GM20431 (cell line): ENCODE data around the gene RHEB.

Experiments
- in situ Hi-C: fragments of 300-500 bp; cut with MseI, MboI; formaldehyde crosslinking; loops from one replicate; pipeline ENCODE4 v1.15.0; 2020; ENCODE audit warnings: low sequenced_read_pairs; ENCODE audit not compliant: unreplicated experiment

The RHEB gene

DNA sequence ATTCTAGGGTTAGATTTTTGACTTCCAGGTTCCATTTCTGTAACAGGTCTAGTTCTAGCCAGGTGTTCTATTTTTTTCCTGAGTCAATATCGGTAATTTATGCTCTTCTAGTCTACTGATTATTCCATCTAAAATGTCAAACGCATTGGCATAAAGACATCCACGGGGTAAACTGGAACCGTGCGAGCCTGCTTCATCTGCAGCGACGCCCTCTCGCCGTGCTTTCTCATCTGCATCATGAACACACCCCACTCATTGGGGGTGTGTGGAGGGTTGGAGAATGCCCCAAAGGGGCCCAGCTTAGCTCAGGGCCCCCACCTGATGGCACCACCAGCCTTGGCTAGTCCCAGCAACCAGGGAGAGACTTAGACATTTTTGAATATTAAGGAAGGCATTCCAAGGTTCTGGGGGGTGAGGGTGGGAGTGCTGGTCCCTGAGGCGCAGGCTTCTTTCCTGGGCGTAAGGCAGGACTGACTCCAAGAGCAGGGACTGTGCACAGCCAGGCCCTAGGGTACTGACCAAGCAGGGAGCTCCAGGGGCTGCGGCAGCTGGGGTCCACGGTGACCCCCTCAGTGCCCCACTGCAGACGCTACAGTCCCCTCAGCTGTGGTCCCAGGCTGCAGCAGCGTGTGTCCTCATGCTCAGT lies 66.9 kb downstream of the RHEB start:
- in situ Hi-C loops = no loop called here

DNA sequence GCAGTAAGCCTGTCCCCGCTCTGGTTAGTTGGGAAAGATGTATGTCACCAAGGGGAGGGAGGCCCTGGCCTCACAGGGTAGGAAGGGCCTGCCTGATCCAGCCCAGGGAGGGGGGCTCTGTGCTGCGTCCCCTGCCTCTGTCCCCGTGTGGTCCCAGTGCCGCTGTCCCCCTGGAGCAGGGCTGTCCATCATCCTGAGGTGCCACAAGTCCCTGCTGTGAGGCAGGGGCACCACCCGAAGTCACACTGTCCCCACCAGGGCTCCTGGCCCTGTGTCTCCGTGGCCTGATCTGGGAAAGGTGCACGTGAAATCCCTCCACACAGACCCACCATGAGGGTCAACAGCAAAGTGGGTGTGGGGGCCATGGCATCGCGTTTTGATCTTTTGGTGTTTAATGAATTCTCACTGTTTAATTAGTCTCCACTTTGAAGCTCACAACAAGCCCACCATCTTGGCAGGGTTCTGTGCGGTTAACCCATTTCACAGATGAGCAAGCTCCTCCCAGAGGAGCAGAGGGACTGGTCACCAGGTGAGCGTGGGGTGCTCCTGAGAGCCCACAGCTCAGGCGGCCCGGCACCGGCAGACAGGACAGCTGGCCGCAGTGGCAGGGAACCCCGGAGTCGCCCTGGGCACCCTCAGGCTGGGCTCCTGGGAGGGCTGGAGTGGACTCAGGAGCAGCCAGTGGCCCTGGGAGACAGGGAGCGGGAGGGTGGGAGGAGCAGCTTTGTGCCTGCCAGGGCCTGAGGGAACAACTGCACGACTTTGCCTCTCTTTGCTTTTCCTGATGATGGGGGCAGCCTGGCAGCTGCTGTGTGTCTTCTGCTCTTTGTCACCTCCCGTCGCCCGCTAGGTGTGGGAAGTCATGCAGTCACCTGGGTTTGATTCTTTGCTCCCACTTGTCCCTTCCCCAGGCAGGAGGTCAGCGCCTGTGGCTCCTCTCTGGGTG lies 67.8 kb downstream of the RHEB start:
- in situ Hi-C loops = no loop called here

DNA sequence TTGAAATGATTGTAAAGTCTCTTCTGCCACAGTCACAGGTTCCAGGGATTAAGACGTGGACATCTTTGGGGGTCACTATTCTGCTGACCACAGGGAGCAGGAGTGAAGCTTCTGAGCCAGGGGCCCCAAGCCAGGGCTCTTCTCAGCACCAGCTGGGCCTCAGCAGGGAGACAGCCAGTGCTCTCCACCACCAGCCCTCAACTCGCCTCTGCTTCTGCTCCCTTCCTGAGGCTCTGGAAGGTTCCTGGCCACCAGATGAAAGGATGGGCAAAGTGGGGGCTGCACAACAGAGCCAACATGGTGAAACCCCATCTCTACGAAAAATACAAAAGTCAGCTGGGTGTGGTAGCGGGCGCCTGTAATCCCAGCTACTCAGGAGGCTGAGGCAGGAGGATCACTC lies 68.5 kb downstream of the RHEB start:
- in situ Hi-C loops = no loop called here

DNA sequence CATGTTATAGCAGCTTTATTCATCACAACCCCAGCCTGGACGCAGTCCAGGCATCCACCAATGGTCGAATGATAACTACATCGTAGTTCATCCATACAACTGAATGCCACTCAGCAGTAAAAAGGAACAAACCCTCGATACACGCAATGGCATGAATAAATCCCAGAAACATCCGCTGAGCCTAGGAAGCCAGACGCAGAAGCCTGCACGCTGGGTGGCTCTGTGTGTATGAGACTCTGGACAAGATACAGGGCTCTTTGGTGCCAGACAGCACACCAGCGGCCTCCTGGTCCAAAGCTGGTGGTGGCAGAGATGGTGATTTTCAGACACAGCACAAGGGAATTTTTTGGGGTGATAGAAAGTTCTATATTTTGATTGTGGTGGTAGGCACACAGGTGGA lies 69.7 kb downstream of the RHEB start:
- in situ Hi-C loops = no loop called here

DNA sequence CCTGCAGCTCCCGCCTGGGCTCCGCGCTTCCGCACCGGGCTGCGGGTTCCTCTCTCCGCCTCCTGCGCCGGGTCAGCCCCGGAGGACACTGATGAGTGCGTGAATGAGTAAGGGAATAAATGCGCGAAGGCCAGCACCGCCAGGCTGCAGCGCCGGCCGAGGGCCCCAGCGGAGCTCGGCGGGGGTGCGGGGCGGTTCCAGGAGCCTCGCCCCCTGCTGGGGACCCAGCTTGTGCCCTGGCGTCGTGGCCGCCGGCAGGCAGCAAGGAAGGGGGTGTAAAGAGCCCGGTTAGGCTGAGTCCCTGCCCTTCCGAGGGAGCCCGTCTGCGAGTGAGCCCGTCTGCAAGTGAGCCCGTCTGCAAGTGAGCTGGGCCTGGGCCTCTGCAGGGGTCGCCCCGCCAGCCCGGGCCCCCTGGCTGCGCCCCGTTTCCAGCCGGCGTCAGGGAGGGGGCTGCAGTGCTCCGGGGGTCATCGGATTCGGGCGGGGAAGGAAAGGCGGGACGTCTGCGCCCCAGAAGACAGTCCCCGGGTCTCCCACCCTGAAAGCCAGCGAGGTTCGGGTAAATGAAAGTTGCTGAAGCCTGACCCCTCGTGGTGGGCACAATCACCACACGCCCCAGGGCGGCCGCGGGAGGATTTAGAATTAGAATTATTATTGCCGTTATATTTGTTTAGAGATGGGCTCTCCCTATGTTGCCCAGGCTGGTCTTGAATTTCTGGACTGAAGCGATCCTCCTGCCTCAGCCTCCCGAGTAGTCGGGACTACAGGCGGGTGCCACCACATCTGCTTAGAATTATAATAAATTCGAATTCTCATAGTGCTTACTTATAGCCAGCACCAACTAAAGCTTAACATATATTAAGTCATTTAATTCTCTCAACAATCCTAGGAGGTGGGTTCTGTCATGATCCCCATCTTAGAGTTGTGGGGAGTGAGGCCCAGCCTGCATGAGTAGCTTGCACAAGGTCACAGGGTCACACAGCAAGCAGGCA lies 71.1 kb downstream of the RHEB start:
- in situ Hi-C loops = no loop called here

DNA sequence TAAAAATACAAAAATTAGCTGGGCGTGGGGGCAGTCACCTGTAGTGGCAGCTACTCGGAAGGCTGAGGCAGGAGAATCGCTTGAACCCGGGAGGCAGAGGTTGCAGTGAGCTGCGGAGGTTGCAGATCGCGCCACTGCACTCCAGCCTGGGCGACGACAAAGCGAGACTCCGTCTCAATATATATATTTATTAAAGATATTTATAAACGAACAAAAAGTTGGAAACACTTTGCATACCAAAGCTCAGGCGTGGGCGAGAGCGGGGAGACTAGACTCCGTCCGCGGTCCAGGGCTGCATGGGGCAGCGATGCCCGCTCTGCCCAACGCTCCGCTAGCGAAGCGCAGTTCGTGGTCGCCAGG lies 71.8 kb downstream of the RHEB start:
- in situ Hi-C loops = no loop called here

DNA sequence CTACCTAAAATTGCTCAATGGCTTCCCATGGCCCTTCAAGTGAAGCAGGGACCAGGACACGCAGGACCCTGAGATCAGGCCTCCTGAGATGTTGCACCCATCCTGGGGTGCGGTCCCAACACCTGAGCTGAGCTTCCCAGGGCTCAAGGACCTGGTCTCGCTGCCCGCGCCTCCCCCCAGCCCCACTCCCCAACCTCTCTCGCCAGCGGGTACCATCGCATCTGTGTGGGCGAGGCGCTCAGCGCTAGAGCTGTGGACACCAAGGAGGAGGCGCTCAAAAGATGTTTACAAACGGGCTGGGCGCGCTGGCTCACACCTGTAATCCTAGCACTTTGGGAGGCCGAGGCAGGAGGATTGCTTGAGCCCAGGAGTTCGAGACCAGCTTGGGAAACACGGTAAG lies 72.4 kb downstream of the RHEB start:
- in situ Hi-C loops = no loop called here

DNA sequence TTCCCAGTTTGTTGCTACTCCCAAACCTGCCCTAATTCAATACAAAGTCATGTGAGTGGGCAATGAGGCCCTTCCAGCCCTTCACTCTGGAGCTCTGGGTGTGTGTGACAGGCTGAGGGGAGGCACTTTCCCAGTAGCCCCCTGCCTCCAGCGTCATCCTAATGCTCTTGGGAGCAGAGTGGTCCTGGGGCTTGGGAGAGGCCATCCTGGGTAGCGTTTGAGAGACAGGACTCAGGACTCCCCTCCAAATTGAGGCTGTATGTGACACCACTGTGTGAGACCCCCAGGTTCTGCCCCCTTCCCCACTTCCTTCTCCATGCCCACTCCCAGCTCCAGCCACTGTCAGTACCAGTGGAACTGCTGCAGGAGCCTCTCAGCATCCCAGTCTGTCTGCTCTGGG lies 73.3 kb downstream of the RHEB start:
- in situ Hi-C loops = no loop called here

DNA sequence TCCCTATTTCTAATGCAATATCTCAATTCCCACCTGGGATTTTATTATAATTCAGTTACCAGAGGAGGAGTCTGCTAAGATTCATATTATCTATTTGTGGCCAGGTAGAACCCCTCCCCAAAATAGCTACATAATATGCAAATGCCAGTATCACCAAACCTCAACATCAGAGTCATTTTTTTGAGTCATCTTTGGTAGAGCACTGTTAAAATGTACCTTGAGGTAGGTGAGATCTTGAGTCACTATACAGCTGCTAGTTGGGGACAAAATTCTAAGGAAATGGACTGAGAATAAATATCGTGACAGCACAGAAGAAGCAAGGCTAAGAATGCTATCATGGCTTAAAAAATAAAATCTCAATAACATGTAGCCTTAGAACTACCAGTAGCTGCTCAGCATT lies 75.1 kb downstream of the RHEB start:
- in situ Hi-C loops = no loop called here

DNA sequence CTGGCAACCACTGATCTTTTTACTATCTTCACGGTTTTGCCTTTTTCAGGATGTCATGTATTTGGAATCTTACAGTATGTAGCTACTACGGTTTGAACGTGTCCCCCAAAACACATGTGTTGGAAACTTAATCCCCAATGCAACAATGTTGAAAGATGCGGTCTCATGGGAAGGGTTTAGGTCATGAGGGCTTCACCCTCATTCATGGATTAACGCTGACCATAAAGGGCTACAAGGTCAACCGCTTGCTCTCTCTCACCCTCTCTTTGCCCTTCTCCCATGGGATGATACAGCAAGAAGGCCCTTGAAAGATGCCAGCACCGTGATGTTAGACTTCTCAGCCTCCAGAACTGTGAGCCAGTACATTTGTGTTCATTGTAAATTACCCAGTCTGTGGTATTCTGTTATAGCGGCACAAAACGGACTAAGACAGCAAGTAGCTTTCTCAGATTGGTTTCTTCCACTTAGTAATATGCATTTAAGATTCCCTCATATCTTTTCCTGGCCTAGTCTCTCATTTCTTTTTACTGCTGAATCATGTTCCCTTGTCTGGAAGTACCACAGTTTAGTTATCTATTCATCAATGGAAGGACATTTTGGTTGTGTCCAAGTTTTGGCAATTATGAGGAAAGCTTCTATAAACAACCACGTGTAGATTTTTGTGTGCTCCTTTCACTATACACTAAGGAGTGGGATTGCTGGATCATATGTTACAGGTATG lies 76.8 kb downstream of the RHEB start:
- in situ Hi-C loops = no loop called here

DNA sequence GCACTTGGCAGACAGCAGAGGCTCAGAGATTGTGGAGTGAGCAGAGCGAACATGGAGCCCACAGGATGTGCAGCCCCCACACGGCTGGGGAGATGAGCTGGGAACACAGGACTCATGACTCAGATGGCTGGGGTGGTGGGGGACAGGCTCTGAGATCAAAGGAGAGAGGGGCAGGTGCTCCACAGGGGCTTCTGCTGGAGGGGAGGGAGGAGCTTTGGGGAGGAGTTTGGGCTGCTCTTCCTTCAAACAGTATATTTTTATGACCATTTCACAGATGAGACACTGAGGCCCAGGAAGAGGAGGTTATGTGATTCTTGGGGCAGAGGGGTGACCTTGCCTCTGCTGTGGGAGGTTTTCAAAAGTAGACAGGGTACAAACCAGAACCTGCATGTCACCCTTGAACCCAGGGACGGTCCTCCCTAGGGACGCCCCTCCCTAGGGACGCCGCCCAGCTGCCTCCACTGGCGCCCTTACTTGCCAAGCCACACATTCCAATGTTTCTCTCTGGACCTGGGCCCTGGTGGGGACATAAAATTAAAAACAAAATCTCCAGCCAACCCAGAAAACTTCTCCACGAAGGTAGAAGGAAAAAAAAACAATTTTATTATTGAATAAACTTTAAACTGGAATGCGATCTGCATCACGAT lies 78.8 kb downstream of the RHEB start:
- in situ Hi-C loops = no loop called here

DNA sequence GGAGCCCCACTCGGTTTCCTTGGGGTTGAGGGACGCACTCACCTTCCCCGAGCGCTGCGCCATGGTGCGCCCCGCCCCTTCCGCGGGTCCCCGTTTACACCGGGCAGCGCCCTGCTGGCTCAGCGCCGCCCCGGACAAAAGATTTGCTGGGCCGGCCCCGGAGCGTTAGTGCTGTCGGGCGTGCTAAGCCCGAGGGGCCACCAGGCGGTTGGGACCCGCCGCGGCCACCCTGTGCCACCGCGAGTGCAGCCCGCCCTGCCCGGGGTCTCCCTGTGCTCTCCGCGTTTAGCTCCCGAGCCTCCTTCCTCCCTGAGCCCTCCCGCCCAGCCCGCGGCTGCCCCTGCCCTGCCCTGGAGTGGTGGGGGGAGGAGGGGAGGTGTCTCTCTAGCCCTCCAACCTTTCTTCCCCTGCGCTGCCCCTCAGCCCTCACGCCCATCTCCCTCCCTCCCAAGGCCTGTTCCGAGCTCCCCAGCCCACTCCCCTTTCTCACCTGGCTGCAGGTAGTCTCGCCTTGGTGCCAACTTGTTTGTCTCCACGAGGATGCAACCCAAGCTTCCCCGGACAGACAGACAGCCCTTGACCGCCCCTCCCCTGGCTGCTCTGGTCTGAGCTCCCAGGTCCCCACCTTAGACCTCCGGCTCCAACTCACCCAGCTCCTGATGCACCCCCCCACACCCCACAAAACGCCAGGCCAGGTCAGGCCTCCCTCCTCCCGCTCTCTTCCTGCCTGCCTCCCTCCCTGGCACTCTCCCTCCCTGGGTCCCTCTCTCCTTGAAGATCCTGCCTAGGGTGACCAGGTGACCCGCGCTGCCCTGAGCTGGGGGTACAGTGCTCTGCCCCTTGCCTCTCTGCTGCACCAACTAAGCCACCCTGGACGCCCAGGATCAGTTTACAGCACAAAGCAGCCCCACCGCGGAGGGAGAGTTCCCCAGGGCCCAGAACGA lies 79.6 kb downstream of the RHEB start, which contains the start of gene CRYGN:
Gene CRYGN (minus strand): TSS at position 287 of the 944 bp plus-strand sequence. CDS start 224 bp downstream, at position 63.
- in situ Hi-C loops = no loop called here

DNA sequence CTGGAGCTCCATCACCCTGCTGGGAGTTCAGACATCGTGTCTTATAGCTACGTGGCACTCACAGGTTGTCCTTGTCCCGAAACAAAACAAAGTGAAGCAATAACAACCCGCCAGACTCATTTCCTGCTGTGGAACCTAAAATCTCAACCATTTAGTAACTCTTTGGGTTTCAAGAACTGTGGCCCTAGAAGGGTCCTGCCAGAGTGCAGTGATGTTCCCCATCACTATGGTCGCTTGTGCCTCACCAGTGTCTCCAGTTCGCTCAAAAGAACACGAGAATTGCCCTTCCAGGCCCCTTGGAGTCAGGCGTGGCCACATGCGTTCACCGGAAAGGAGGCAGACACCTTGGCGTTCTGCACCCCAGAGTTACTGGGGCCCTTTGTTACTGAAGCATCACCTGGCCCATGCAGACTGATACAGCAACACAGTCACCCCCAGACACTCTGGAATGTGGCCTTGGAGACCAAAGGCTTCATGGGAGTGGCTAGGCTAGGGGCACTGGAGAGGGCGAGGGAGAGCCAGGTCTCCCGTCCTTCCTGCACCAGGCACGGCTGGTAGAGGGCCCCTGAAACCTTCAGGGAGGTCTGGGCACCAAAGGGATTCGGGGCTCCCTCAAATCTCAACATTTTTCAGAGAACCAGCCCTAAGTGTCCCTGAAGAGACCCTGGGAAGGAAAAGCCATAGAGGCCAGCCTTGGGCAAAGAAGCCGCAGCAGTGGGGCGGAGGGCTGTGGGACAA lies 80.7 kb downstream of the RHEB start:
- in situ Hi-C loops = no loop called here

DNA sequence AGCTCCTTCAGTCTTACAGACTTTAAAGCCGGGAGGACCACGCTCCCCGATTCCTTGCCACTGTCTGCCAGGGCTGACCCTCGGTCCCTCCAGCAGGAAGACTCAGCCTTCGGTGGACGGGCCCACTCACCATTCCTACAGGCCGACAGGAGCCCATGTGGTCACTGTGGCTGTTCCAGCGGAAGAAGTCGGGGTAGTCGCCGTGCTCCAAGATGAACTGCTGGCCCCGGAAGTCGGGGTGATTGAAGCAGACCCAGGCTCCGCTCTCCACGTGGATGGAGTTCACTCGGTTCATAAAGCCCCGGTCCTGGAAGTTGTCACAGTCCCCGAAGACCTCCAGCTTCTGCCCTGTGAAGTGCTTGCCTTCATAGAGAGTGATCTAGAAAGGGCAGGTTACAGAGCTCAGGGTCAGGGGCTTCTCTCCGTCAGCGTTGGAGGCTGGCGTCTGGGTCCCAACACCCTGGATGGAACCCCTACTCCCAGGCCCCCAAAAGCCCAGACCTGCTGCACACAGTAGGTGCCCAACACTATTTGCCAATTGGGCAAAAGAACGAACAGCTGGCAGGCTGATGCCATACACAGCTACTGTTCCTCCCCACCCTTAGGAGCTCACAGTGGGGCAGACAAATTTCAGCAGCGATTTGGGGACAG lies 81.7 kb downstream of the RHEB start:
- in situ Hi-C loops = no loop called here

DNA sequence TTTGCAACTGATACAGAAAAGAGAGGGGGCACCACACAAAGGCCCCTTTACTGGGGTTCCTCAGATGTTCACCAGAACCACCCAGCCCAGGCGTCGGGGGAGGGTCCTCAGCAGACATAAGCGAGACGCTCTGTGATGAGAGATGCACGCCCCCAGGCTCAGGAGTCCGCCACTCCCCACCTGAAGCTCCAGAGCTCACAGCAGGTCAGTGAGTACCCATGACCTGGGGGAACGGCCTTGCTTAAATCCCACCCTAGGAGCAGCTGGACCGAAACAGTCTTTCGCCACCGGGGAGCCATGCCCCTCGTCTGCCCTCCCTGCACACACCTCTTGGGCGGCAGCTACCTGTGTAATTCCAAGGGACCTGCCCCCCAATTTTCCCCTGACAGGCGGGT lies 82.5 kb downstream of the RHEB start:
- in situ Hi-C loops = no loop called here

DNA sequence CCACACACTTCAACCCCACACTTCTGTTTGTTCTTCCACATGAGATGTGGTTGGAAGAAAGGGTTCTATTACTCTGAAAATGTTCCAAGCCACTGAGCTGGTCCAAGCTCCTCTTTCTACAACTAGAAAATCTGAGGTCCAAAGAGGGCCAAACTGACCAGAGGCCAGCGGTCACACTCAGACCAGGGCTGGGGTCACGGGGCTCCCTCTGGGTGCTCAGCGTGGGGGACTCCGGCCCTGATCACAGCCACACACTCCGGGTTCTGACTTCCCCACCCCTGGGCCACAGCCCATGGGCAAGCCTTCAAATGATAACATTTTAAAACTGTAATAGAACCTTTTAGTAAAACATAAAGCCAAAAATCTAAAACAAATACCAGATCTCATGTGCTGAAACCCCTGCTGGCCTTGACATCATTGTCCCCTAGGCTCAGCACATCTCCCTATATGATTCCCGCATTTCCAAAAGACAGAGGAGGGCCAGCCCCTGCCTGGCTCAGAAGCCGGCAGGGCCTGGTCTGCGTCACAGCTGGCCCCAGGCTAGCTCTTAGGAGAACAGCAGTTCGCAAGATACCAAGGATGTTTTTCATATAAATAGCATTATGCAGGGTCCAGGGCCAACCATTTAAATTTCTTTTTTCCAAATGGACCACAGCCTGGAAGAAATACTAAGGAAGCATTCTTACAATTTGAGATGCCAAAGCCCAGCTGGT lies 83.1 kb downstream of the RHEB start:
- in situ Hi-C loops = no loop called here
